Neuronal stem cell (in vitro differentiated cells): Measurements from ENCODE around the gene HTR2A.
A peak's percentile ranks its signal among the peaks of the same experiment; 100 is the strongest.

ENCODE experiments used
- DNase-seq: peaks from one replicate; pipeline ENCODE4 v3.0.0-alpha.2; 2013; ENCODE audit warnings: low spot score
- H2AFZ ChIP-seq: one replicate; pipeline ENCODE4 v1.6.1; 2013; ENCODE audit warnings: mild to moderate bottlenecking, low read length, inconsistent platforms
- H2AK5ac ChIP-seq: 2 replicates; pipeline ENCODE4 v1.6.1; 2013; ENCODE audit warnings: low read depth, mild to moderate bottlenecking, inconsistent platforms, low read length, moderate library complexity, mixed read lengths
- H2BK120ac ChIP-seq: 2 replicates; pipeline ENCODE4 v1.6.1; 2013; ENCODE audit warnings: low read depth, mild to moderate bottlenecking, inconsistent platforms, low read length, moderate library complexity, mixed read lengths
- H2BK12ac ChIP-seq: one replicate; pipeline ENCODE4 v1.6.1; 2013; ENCODE audit warnings: low read length, inconsistent platforms
- H2BK15ac ChIP-seq: 2 replicates; pipeline ENCODE4 v1.6.1; 2013; ENCODE audit warnings: mild to moderate bottlenecking, low read length, inconsistent platforms, mixed read lengths
- H2BK5ac ChIP-seq: one replicate; pipeline ENCODE4 v1.6.1; 2013; ENCODE audit warnings: inconsistent platforms, mild to moderate bottlenecking, low read length, moderate library complexity
- H3K14ac ChIP-seq: one replicate; pipeline ENCODE4 v1.6.1; 2013; ENCODE audit warnings: low read length, inconsistent platforms
- H3K18ac ChIP-seq: 2 replicates; pipeline ENCODE4 v1.6.1; 2013; ENCODE audit warnings: low read length, inconsistent platforms
- H3K23ac ChIP-seq: 2 replicates; pipeline ENCODE4 v1.6.1; 2013; ENCODE audit warnings: low read depth, mild to moderate bottlenecking, mixed read lengths, low read length, inconsistent platforms; ENCODE audit not compliant: poor library complexity
- H3K27ac ChIP-seq: replicated peaks from 3 replicates; pipeline ENCODE4 v1.5.1; 2013; ENCODE audit warnings: low read length, inconsistent platforms
- H3K27me3 ChIP-seq, 3 experiments: 2 replicates each; pipeline ENCODE4 v1.6.1; 2013; ENCODE audit warnings: low read length in 3 of 3, mild to moderate bottlenecking in 2 of 3, inconsistent platforms in 1 of 3, low read depth in 1 of 3, mixed read lengths in 1 of 3, moderate library complexity in 1 of 3; ENCODE audit not compliant: control insufficient read depth in 3 of 3, insufficient read depth in 3 of 3
- H3K36me3 ChIP-seq, 2 donors: replicated peaks in 1 of 2; 2 replicates each; pipeline ENCODE4 v1.6.1; 2013; ENCODE audit warnings: low read length in 2 of 2; ENCODE audit not compliant: control insufficient read depth in 2 of 2, insufficient read depth in 2 of 2
- H3K4ac ChIP-seq: 2 replicates; pipeline ENCODE4 v1.6.1; 2013; ENCODE audit warnings: inconsistent platforms, mild to moderate bottlenecking, low read length, moderate library complexity
- H3K4me1 ChIP-seq, 2 donors: 1 replicate in 1 of 2; 2 replicates in 1 of 2; pipeline ENCODE4 v1.6.1; 2013; ENCODE audit warnings: low read length in 2 of 2, low read depth in 1 of 2; ENCODE audit not compliant: control insufficient read depth in 2 of 2, insufficient read depth in 1 of 2
- H3K4me2 ChIP-seq: one replicate; pipeline ENCODE4 v1.6.1; 2013; ENCODE audit warnings: mild to moderate bottlenecking, low read length, inconsistent platforms; ENCODE audit not compliant: insufficient read depth, poor library complexity, severe bottlenecking
- H3K4me3 ChIP-seq, 2 donors: 2 replicates each; pipeline ENCODE4 v1.5.1; 2013; ENCODE audit warnings: low read length in 2 of 2, mild to moderate bottlenecking in 2 of 2, inconsistent platforms in 1 of 2, moderate library complexity in 1 of 2
- H3K79me1 ChIP-seq: one replicate; pipeline ENCODE4 v1.6.1; 2013; ENCODE audit warnings: low read depth, mild to moderate bottlenecking, inconsistent platforms, low read length, moderate library complexity
- H3K9ac ChIP-seq: one replicate; pipeline ENCODE4 v1.6.1; 2013; ENCODE audit warnings: mild to moderate bottlenecking, low read depth, low read length, inconsistent platforms; ENCODE audit not compliant: poor library complexity
- H3K9me3 ChIP-seq, 2 donors: replicated peaks in 1 of 2; 2 replicates each; pipeline versions ENCODE3 to v1.6.1; 2013; ENCODE audit warnings: low read length in 2 of 2, mild to moderate bottlenecking in 2 of 2, inconsistent platforms in 1 of 2, low read depth in 1 of 2, mixed read lengths in 1 of 2, moderate library complexity in 1 of 2; ENCODE audit not compliant: control insufficient read depth in 2 of 2, insufficient read depth in 1 of 2
- H4K8ac ChIP-seq: one replicate; pipeline ENCODE4 v1.6.1; 2013; ENCODE audit warnings: low read depth, mild to moderate bottlenecking, inconsistent platforms, low read length, moderate library complexity
- H4K91ac ChIP-seq: one replicate; pipeline ENCODE4 v1.6.1; 2013; ENCODE audit warnings: low read length, low read depth, mild to moderate bottlenecking, inconsistent platforms; ENCODE audit not compliant: poor library complexity
- WGBS, 2 donors: extraction: QIAGEN DNeasy Blood & Tissue Kit; methylation state at CpG; one replicate each; pipeline ENCODE4 v1.1.7; 2013; ENCODE audit warnings: missing lambda C conversion rate in 2 of 2, mixed read lengths in 1 of 2; ENCODE audit not compliant: insufficient read length in 2 of 2, insufficient replicate concordance in 1 of 2; ENCODE audit errors: extremely low coverage in 2 of 2; 5-methylcytosine and 5-hydroxymethylcytosine counted together

HTR2A gene

GRCh38 chr13:46866150-46866549 lies 30.7 kb downstream of the HTR2A start:
- Histone ChIP-seq H2AFZ (peak overlapping the region; percentile 50), H3K4me2 (no peak overlapping the region), H2BK120ac (no peak overlapping the region), H3K27ac (no peak overlapping the region), H4K8ac (no peak overlapping the region), H3K9me3 (no peaks in the 10 kb centered on the region), H3K23ac (no peak overlapping the region), H3K9ac (no peak overlapping the region), H3K18ac (no peak overlapping the region), H3K4me1 (no peaks in the 10 kb centered on the region), H3K27me3 (peaks cover 0 to 5% (median 0%) of the 10 kb centered on the region in 3 experiments), H3K36me3 (no peaks in the 10 kb centered on the region), H2BK5ac (no peak overlapping the region), H2AK5ac (no peak overlapping the region), H3K79me1 (no peaks in the 10 kb centered on the region), H3K4ac (no peak overlapping the region), H3K4me3 (no peak overlapping the region), H2BK15ac (no peak overlapping the region), H4K91ac (no peak overlapping the region), H3K14ac (no peak overlapping the region), H2BK12ac (no peak overlapping the region)
- DNase-seq, result no peak
- WGBS, 2 donors, result no CpG with 5 or more reads among the region's 4 CpGs

- H3K4ac ChIP-seq, result no peak overlapping the region
- H4K8ac ChIP-seq, result no peak overlapping the region
Measured at GRCh38 chr13:46864941-46865340, 31.9 kb downstream of the HTR2A start.

GRCh38 chr13:46861959-46862358 lies 34.9 kb downstream of the HTR2A start:
- H3K9ac ChIP-seq, result no peak overlapping the region
- no peak overlapping the region for H2AK5ac ChIP-seq
- no peak overlapping the region for H3K4me2 ChIP-seq
- H2BK15ac ChIP-seq, result no peak overlapping the region
- H4K8ac ChIP-seq, result no peak overlapping the region
- no peak overlapping the region for H3K4me3 ChIP-seq
- no peak overlapping the region for H3K14ac ChIP-seq
- H3K79me1 ChIP-seq, result no peaks in the 10 kb centered on the region
- H3K36me3 ChIP-seq, result no peaks in the 10 kb centered on the region
- H2BK5ac ChIP-seq, result no peak overlapping the region
- no peak for DNase-seq
- H3K27me3 ChIP-seq, result peaks cover 0 to 5% (median 0%) of the 10 kb centered on the region in 3 experiments
- H2AFZ ChIP-seq, result no peak overlapping the region
- no peak overlapping the region for H3K23ac ChIP-seq
- no peak overlapping the region for H3K18ac ChIP-seq
- H3K4me1 ChIP-seq, result no peaks in the 10 kb centered on the region
- H2BK120ac ChIP-seq, result no peak overlapping the region
- no peak overlapping the region for H3K27ac ChIP-seq
- H4K91ac ChIP-seq, result no peak overlapping the region
- WGBS, 2 donors, result no CpG with 5 or more reads among the region's 1 CpG
- no peaks in the 10 kb centered on the region for H3K9me3 ChIP-seq
- H3K4ac ChIP-seq, result no peak overlapping the region
- H2BK12ac ChIP-seq, result no peak overlapping the region

More at GRCh38 chr13:46864941-46865340, 31.9 kb downstream of the HTR2A start:
- Histone ChIP-seq H4K91ac (no peak overlapping the region), H3K9me3 (no peaks in the 10 kb centered on the region), H3K4me3 (no peak overlapping the region), H3K14ac (no peak overlapping the region), H2BK12ac (no peak overlapping the region), H2BK15ac (no peak overlapping the region), H3K4me1 (no peaks in the 10 kb centered on the region), H3K4me2 (no peak overlapping the region), H3K27ac (no peak overlapping the region), H3K9ac (no peak overlapping the region), H2BK120ac (no peak overlapping the region), H3K18ac (no peak overlapping the region), H3K23ac (no peak overlapping the region), H2BK5ac (no peak overlapping the region), H2AFZ (no peak overlapping the region), H3K36me3 (no peaks in the 10 kb centered on the region), H3K79me1 (no peaks in the 10 kb centered on the region), H3K27me3 (peaks cover 0 to 5% (median 0%) of the 10 kb centered on the region in 3 experiments), H2AK5ac (no peak overlapping the region)
- no CpG with 5 or more reads among the region's 3 CpGs for WGBS, 2 donors
- DNase-seq, result no peak

GRCh38 chr13:46860722-46861121 lies 36.1 kb downstream of the HTR2A start:
- H4K91ac ChIP-seq, result no peak overlapping the region
- no peak overlapping the region for H3K14ac ChIP-seq
- no peak overlapping the region for H2AK5ac ChIP-seq
- no peaks in the 10 kb centered on the region for H3K36me3 ChIP-seq
- no peak overlapping the region for H2BK15ac ChIP-seq
- no peak overlapping the region for H3K23ac ChIP-seq
- no peak overlapping the region for H2BK12ac ChIP-seq
- no peak for DNase-seq
- no peak overlapping the region for H2BK5ac ChIP-seq
- no peak overlapping the region for H3K18ac ChIP-seq
- H4K8ac ChIP-seq, result no peak overlapping the region
- H3K27ac ChIP-seq, result no peak overlapping the region
- H2AFZ ChIP-seq, result no peak overlapping the region
- H3K4me3 ChIP-seq, result no peak overlapping the region
- H3K4me1 ChIP-seq, result no peaks in the 10 kb centered on the region
- no peaks in the 10 kb centered on the region for H3K79me1 ChIP-seq
- no peak overlapping the region for H3K9ac ChIP-seq
- H3K4ac ChIP-seq, result no peak overlapping the region
- H2BK120ac ChIP-seq, result no peak overlapping the region
- no peak overlapping the region for H3K4me2 ChIP-seq
- peaks cover 0 to 5% (median 0%) of the 10 kb centered on the region in 3 experiments for H3K27me3 ChIP-seq
- H3K9me3 ChIP-seq, result no peaks in the 10 kb centered on the region
